Lung (tissue), 12 donors: ENCODE results near the gene BMPER. TPM values are rescaled to one million over a fixed set of nuclear protein-coding genes. Genes with fewer than 3 reads are reported as not detected.
A peak's percentile ranks its signal among the peaks of the same experiment; 100 is the strongest.

ENCODE experiments used
- ATAC-seq: fragments of 200-7000 bp; cut with Tn5 transposase; one replicate; pipeline ENCODE4 v1.9.1; 2020; ENCODE audit warnings: moderate number of reproducible peaks; ENCODE audit not compliant: insufficient read depth, low FRiP score
- DNase-seq, 3 donors: peaks; one replicate each; pipeline ENCODE4 v3.0.0-alpha.2; 2013 to 2017
- H3K27ac ChIP-seq, 2 donors: one replicate each; pipeline ENCODE4 v1.5.1; 2013; ENCODE audit warnings: mild to moderate bottlenecking in 2 of 2, moderate library complexity in 2 of 2, control low read depth in 1 of 2, inconsistent platforms in 1 of 2, low read depth in 1 of 2, low read length in 1 of 2
- H3K27me3 ChIP-seq, 3 donors: one replicate each; pipeline ENCODE4 v1.5.1; 2013; ENCODE audit warnings: low read length in 2 of 3; ENCODE audit not compliant: control insufficient read depth in 3 of 3, insufficient read depth in 3 of 3
- H3K36me3 ChIP-seq, 4 donors: one replicate each; pipeline ENCODE4 v1.5.1; 2013; ENCODE audit warnings: low read length in 4 of 4, mild to moderate bottlenecking in 1 of 4, moderate library complexity in 1 of 4; ENCODE audit not compliant: control insufficient read depth in 4 of 4, insufficient read depth in 4 of 4
- H3K4me1 ChIP-seq, 5 donors: one replicate each; pipeline ENCODE4 v1.5.1; 2013; ENCODE audit warnings: low read length in 5 of 5, mild to moderate bottlenecking in 2 of 5, moderate library complexity in 1 of 5; ENCODE audit not compliant: control insufficient read depth in 5 of 5, insufficient read depth in 5 of 5
- H3K4me3 ChIP-seq: one replicate; pipeline ENCODE4 v1.5.1; 2013; ENCODE audit warnings: mild to moderate bottlenecking, control low read depth, moderate library complexity
- H3K9ac ChIP-seq, 2 donors: one replicate each; pipeline ENCODE4 v1.5.1; 2013; ENCODE audit warnings: low read length in 2 of 2, control low read depth in 1 of 2; ENCODE audit not compliant: insufficient read depth in 1 of 2
- H3K9me3 ChIP-seq, 4 donors: one replicate each; pipeline ENCODE4 v1.5.1; 2013; ENCODE audit warnings: low read length in 3 of 4, mild to moderate bottlenecking in 1 of 4, moderate library complexity in 1 of 4; ENCODE audit not compliant: control insufficient read depth in 4 of 4, insufficient read depth in 3 of 4
- WGBS, 2 donors: extraction: QIAGEN DNeasy Blood & Tissue Kit; methylation state at CpG; one replicate each; pipeline ENCODE4 v1.1.7; 2013; 5-methylcytosine and 5-hydroxymethylcytosine counted together
- polyA plus RNA-seq, 2 donors: library from polyadenylated mRNA; stranded (reverse); fragments of 200-250 nt; gene quantifications; one replicate each; pipeline ENCODE4 v1.2.1, GENCODE V29; 2013
- total RNA-seq, 2 donors: library from RNA; depleted of rRNA in 1 of 2; stranded (reverse); fragments of >200 nt in 1 of 2; gene quantifications; one replicate each; pipeline ENCODE4 v1.2.1, GENCODE V29; 2014 to 2021
- TF ChIP-seq, protein P1 (sequence below): IDR thresholded peaks from 2 replicates; pipeline ENCODE4 v1.5.1; 2012; ENCODE audit warnings: mild to moderate bottlenecking; ENCODE audit errors: control extremely low read depth, extremely low read depth
- donor health status: control.
- donor health status: control.
- donor health status: Bipolar disorder and iron deficiency.
- donor health status: healthy.
- donor health status: DM: yes; HTN: yes; CAD: no.

BMPER gene
- total and polyA plus RNA-seq, 4 donors, result 3.7 to 51.0 (median 9.0) TPM

DNA sequence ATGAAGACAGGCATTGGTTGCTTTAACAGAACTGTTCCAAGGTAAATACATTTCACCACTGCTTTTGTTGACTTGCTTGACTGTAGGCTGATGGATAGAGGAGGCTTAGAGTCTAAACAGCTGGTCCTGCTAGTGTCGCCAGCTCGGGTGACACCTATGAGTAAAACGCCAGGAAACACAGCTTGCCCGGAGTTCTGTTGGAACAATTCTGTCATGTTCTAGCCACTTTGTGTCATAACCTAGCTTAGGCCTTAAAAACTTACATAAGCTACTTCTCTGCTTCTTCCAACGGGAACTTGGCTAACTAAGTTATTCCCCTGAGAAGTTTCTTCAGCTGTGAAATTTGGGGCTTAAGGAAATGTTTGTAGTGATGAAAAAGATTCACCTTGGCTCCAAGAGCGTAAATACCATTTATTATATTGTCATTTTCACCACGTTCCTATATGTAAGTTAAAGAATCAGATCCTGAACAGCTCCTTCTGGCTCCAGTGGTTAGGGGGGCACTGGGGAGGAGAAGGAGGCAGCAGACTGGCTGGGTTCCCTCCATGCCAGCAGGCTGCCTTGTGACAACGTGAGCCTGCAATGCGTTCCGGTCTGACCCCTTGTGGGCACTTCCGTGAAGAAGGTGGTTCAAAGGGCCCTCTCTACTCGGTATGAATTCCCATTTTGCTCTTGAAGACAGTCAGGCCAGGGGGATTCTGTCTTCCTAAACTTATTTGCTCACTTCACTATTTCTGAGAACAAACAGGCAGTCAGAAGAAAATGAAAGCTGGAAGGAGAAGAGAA, 253.2 kb downstream of the BMPER start:
- DNase-seq (peak; percentile 41 to 82 (median 70)), ATAC-seq (no peak)
- Histone ChIP-seq H3K27ac (no peak overlapping the region), H3K27me3 (no peaks in the 10 kb centered on the region), H3K9me3 (peaks cover 0 to 2% (median 0%) of the 10 kb centered on the region in 4 donors), H3K4me3 (no peak overlapping the region), H3K4me1 (peaks cover 0 to 18% (median 10%) of the 10 kb centered on the region in 5 donors), H3K36me3 (peaks cover 0 to 5% (median 2%) of the 10 kb centered on the region in 4 donors), H3K9ac (no peak overlapping the region)
- TF ChIP-seq, protein P1, sequence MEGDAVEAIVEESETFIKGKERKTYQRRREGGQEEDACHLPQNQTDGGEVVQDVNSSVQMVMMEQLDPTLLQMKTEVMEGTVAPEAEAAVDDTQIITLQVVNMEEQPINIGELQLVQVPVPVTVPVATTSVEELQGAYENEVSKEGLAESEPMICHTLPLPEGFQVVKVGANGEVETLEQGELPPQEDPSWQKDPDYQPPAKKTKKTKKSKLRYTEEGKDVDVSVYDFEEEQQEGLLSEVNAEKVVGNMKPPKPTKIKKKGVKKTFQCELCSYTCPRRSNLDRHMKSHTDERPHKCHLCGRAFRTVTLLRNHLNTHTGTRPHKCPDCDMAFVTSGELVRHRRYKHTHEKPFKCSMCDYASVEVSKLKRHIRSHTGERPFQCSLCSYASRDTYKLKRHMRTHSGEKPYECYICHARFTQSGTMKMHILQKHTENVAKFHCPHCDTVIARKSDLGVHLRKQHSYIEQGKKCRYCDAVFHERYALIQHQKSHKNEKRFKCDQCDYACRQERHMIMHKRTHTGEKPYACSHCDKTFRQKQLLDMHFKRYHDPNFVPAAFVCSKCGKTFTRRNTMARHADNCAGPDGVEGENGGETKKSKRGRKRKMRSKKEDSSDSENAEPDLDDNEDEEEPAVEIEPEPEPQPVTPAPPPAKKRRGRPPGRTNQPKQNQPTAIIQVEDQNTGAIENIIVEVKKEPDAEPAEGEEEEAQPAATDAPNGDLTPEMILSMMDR, result no peak
- 52 to 58% methylated on average over 12 of the region's 12 CpGs for WGBS, 2 donors

DNA sequence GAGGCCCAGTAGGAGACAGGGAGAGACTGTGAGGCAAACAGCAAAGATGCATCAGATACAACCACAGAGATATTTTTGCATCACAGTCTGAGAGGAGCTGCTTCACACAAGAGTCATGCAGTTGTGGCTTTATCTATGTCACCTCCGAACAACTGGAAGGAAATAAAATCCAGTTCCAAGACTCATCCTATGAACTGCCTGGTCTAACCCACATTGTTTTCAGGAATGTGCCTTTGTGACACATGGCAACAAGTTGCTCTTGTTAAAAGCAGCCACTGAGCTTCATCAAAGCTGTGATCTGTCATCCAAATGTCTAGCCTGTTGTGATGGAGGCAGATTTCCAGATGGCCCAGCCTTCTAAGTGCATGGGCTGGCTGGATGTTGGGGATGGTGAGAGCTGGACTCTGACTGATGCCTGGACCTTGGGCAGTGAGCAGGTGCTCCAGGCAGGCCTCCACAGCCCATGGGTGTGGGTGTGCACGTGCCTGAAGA, 255.0 kb downstream of the BMPER start:
- peaks cover 0 to 18% (median 6%) of the 10 kb centered on the region in 5 donors for H3K4me1 ChIP-seq
- TF ChIP-seq, protein P1, result no peak
- no peak overlapping the region for H3K27ac ChIP-seq
- ATAC-seq, result no peak
- DNase-seq, result no peak
- H3K27me3 ChIP-seq, result no peaks in the 10 kb centered on the region
- H3K9ac ChIP-seq, result no peak overlapping the region
- no peak overlapping the region for H3K4me3 ChIP-seq
- no peaks in the 10 kb centered on the region for H3K36me3 ChIP-seq
- WGBS, 2 donors, result 75 to 76% methylated on average over 2 of the region's 2 CpGs
- peaks cover 0 to 4% (median 0%) of the 10 kb centered on the region in 4 donors for H3K9me3 ChIP-seq

DNA sequence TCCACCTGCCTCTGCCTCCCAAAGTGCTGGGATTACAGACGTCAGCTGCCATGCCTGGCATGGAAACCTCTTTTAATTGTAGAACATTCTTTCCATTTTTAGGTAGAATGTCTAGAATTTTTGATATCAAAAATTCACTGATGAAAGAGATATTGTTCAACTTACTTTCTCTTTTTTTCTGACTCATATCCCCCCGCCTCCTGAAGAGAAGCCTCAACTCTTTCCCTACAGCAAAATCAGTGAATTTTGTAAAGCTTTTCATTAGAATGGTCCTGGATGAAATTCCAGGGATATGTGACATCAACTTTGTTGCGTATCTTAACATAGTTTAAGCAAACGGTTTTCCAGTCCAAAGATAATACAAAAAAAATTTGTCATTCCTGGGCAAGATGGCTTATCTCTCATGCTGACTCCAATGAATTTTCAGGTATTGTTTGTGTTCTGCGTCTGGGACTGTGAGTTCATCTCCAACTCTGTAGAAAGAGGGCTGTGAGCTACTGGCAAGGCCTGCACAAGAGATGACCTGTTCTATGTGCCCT, 256.8 kb downstream of the BMPER start:
- TF ChIP-seq, protein P1, result no peak
- Histone ChIP-seq H3K27ac (no peak overlapping the region), H3K36me3 (no peaks in the 10 kb centered on the region), H3K4me3 (no peak overlapping the region), H3K4me1 (peaks cover 0 to 18% (median 6%) of the 10 kb centered on the region in 5 donors), H3K9ac (no peak overlapping the region), H3K27me3 (no peaks in the 10 kb centered on the region), H3K9me3 (peaks cover 0 to 4% (median 0%) of the 10 kb centered on the region in 4 donors)
- ATAC-seq (no peak), DNase-seq (no peak)
- 84 to 86% methylated on average over 5 of the region's 5 CpGs for WGBS, 2 donors
